Subcutaneous abdominal adipose tissue (tissue), 5 donors: ENCODE measurements around the gene RFTN1.

Source experiments
- H3K27ac ChIP-seq: one replicate; pipeline ENCODE4 v1.7.0; 2013; ENCODE audit warnings: low read depth, mild to moderate bottlenecking, inconsistent platforms, low read length, moderate library complexity
- H3K27me3 ChIP-seq, 5 donors: one replicate each; pipeline ENCODE4 v1.7.0; 2013; ENCODE audit warnings: low read length in 5 of 5, inconsistent platforms in 1 of 5; ENCODE audit not compliant: control insufficient read depth in 5 of 5, insufficient read depth in 4 of 5
- H3K36me3 ChIP-seq, 5 donors: one replicate each; pipeline ENCODE4 v1.7.0; 2013; ENCODE audit warnings: low read length in 5 of 5; ENCODE audit not compliant: control insufficient read depth in 5 of 5, insufficient read depth in 5 of 5
- H3K4me1 ChIP-seq, 5 donors: one replicate each; pipeline ENCODE4 v1.7.0; 2013; ENCODE audit warnings: low read length in 5 of 5, mild to moderate bottlenecking in 3 of 5, moderate library complexity in 1 of 5; ENCODE audit not compliant: control insufficient read depth in 5 of 5, insufficient read depth in 5 of 5
- H3K4me3 ChIP-seq, 5 donors: one replicate each; pipeline ENCODE4 v1.7.0; 2013; ENCODE audit warnings: low read length in 5 of 5, low read depth in 1 of 5
- H3K9ac ChIP-seq, 5 donors: one replicate each; pipeline ENCODE4 v1.7.0; 2013; ENCODE audit warnings: low read length in 5 of 5, mild to moderate bottlenecking in 4 of 5, moderate library complexity in 3 of 5
- H3K9me3 ChIP-seq, 5 donors: one replicate each; pipeline ENCODE4 v1.7.0; 2013; ENCODE audit warnings: low read length in 5 of 5; ENCODE audit not compliant: control insufficient read depth in 5 of 5
- donor health status: healthy.
- donor health status: healthy.
- donor health status: healthy.
- donor health status: healthy.
- donor health status: healthy.

Gene RFTN1

DNA sequence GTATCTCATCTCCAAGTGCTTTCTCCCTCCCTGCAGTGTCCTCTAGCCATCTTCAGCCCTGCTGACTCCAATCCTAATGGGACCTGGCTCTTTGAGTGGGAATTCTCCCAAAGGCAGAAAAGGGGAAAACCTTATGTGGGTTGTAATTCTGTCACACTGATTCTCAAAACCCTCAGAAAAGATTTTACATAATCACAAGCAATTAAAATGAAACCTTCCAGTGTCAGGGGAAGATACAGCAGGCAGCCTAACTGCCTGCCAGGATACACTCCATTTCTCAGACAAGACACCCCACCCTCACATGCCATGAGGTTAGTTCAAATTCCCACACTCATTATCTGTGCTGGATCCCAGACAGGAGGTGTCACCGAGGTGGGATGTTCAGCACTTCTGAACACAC is 121.4 kb downstream of the RFTN1 start:
- Histone ChIP-seq H3K27me3 (no peaks in the 10 kb centered on the region), H3K27ac (peak overlapping the region; percentile 32), H3K4me3 (no peak overlapping the region), H3K9me3 (no peaks in the 10 kb centered on the region), H3K36me3 (peaks cover 0 to 3% (median 0%) of the 10 kb centered on the region in 5 donors), H3K9ac (no peak overlapping the region), H3K4me1 (peaks cover 3 to 26% (median 18%) of the 10 kb centered on the region in 5 donors)

GRCh38 chr3:16390581-16390980 is 122.9 kb downstream of the RFTN1 start:
- Histone ChIP-seq H3K36me3 (peaks cover 0 to 3% (median 0%) of the 10 kb centered on the region in 5 donors), H3K27ac (no peak overlapping the region), H3K9me3 (no peaks in the 10 kb centered on the region), H3K9ac (no peak overlapping the region), H3K27me3 (no peaks in the 10 kb centered on the region), H3K4me3 (no peak overlapping the region), H3K4me1 (peaks cover 4 to 38% (median 28%) of the 10 kb centered on the region in 5 donors)

DNA sequence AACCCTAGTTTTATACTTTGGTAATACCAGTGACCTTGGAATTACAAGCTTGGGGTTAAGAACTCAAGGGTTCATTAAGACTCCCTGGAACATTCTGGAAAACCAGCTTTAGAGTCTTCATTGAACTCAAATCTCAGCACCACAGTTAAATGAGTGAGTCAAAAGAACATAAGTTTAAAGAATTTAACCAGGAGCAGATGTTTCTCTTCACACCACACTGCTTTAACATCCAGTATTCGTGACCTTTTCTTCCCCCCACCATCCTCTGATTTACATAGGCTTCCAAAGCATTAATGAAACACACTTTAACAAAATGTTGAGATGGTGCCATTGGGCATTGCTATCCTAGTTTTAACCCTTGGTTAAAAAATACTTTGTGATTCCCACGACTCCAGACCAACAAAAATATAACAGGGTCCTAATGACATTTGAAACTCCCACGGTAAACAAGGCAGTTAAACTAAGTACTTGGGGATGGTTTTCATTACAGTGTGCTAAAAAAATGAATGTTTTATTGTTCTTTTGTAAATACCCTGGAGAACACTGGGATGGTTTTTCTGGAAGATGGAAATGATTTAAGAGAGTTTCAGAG is 124.6 kb downstream of the RFTN1 start:
- Histone ChIP-seq H3K9me3 (no peaks in the 10 kb centered on the region), H3K4me1 (peaks cover 5 to 40% (median 30%) of the 10 kb centered on the region in 5 donors), H3K36me3 (peaks cover 0 to 4% (median 0%) of the 10 kb centered on the region in 5 donors), H3K9ac (no peak overlapping the region), H3K27me3 (no peaks in the 10 kb centered on the region), H3K4me3 (no peak overlapping the region), H3K27ac (peak overlapping the region; percentile 13)

DNA sequence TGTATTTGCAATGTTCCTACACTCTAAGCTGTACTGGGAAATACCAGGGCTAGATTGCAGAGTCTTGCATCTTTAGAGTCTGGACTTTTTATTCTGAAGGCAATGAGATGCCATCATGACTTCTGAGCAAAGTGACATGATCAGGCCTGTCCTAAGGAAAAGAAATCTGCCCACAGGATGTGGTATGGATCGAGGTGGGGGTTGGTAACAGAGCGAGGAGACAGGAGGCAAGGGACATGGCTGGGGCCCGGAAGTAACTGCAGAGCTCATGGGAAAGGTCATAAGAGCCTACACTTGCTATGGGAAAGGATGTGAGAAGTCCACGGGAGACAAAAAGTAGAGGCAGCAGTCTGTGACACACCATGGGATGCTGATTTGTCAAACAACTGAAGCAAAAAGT is 126.9 kb downstream of the RFTN1 start:
- H3K27me3 ChIP-seq: no peaks in the 10 kb centered on the region

DNA sequence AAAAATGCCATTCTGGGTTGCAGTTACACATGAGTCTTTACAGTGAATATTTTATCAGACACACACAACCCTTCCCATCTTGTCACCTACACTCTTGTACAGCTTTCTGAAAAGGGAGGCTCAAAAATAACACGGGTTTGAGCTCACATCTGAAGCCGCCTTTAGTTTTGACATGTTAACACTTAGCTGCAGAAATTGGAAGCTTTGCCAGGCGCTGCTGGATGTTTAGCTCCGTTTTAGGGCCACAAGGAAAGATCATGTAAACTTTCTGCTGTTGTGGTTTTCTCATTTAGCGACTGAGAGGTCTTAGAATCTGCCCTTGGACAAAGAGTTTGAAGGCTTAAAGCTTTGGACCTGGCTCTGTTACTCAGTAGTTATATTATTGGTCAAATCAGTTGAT is 128.3 kb downstream of the RFTN1 start:
- no peaks in the 10 kb centered on the region for H3K27me3 ChIP-seq
- H3K27ac ChIP-seq: no peak overlapping the region
- no peak overlapping the region for H3K9ac ChIP-seq
- peaks cover 5 to 35% (median 23%) of the 10 kb centered on the region in 5 donors for H3K4me1 ChIP-seq
- H3K4me3 ChIP-seq: no peak overlapping the region
- peaks cover 0 to 8% (median 4%) of the 10 kb centered on the region in 5 donors for H3K36me3 ChIP-seq
- H3K9me3 ChIP-seq: no peaks in the 10 kb centered on the region

More for the DNA sequence above, 126.9 kb downstream of the RFTN1 start:
- Histone ChIP-seq H3K4me1 (peaks cover 5 to 35% (median 23%) of the 10 kb centered on the region in 5 donors), H3K9me3 (no peaks in the 10 kb centered on the region), H3K9ac (no peak overlapping the region), H3K4me3 (no peak overlapping the region), H3K27ac (no peak overlapping the region), H3K36me3 (peaks cover 0 to 4% (median 0%) of the 10 kb centered on the region in 5 donors)

DNA sequence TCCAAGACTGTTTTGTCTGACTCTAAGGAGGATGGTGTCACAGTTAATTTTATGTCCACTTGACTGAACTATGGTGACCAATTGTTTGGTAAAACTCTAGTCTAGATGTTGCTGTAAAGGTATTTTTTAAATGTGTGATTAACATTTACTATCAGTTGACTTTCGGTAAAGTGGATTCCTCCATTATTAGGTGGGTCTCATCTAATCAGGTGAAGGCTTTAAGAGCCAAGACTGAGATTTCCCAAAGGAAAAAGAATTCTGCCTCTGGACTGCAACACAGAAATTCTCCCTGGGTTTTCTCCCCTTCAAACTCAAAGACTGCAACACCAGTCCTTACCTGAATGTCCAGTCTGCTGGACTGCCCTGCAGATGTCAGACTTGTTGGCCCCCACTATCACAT is 129.6 kb downstream of the RFTN1 start:
- peaks cover 2 to 34% (median 22%) of the 10 kb centered on the region in 5 donors for H3K4me1 ChIP-seq
- peaks cover 0 to 8% (median 6%) of the 10 kb centered on the region in 5 donors for H3K36me3 ChIP-seq
- no peak overlapping the region for H3K27ac ChIP-seq
- H3K9me3 ChIP-seq: no peaks in the 10 kb centered on the region
- no peak overlapping the region for H3K9ac ChIP-seq
- H3K27me3 ChIP-seq: no peaks in the 10 kb centered on the region
- no peak overlapping the region for H3K4me3 ChIP-seq

DNA sequence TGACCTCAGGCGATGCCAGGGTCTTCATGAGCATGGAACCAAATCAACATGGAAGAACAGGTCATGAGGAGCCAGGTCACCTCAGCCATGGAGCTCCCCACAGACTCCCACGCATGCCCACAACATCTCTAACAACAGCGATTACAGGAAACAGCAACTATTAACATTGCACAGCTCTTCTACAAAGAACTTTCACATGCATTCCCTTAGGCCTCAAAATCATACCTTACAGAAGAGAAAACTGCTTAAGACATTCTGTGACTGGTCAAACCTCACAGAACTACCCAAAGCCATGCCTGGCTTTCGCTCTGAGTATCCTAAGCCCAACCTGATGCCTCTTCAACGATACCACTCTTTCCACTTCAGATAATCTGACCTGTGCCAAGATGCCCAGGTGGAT is 130.7 kb downstream of the RFTN1 start:
- no peaks in the 10 kb centered on the region for H3K9me3 ChIP-seq
- no peak overlapping the region for H3K4me3 ChIP-seq
- H3K27ac ChIP-seq: no peak overlapping the region
- H3K27me3 ChIP-seq: no peaks in the 10 kb centered on the region
- H3K4me1 ChIP-seq: peaks cover 2 to 30% (median 17%) of the 10 kb centered on the region in 5 donors
- no peak overlapping the region for H3K9ac ChIP-seq
- peaks cover 2 to 11% (median 6%) of the 10 kb centered on the region in 5 donors for H3K36me3 ChIP-seq

- peaks cover 2 to 28% (median 16%) of the 10 kb centered on the region in 5 donors for H3K4me1 ChIP-seq
- H3K27me3 ChIP-seq: no peaks in the 10 kb centered on the region
- no peaks in the 10 kb centered on the region for H3K9me3 ChIP-seq
- no peak overlapping the region for H3K9ac ChIP-seq
- no peak overlapping the region for H3K4me3 ChIP-seq
- H3K27ac ChIP-seq: no peak overlapping the region
- H3K36me3 ChIP-seq: peaks cover 14 to 25% (median 16%) of the 10 kb centered on the region in 5 donors
Observed at GRCh38 chr3:16381426-16381825, 132.1 kb downstream of the RFTN1 start.

DNA sequence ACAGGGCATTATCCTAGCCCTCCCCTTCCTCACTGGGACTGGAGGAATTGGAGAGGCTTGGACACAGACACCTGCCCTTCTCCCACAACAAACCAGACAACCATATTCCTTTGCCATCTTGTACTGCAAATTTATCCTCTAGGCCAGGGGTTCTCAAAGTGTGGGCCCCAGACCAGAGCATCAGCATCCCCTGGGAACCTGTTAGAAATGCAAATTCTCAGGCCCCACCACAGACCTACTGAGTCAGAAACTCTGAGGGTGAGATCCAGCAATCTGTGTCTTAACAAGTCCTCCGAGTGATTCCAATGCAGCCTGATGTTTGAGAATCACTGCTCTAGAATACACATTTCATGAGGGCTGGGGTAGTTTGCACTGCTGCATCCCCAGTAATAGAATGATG is 133.1 kb downstream of the RFTN1 start:
- Histone ChIP-seq H3K27me3 (no peaks in the 10 kb centered on the region), H3K4me1 (peaks cover 2 to 27% (median 6%) of the 10 kb centered on the region in 5 donors), H3K36me3 (peaks cover 16 to 34% (median 26%) of the 10 kb centered on the region in 5 donors), H3K27ac (no peak overlapping the region), H3K9me3 (no peaks in the 10 kb centered on the region), H3K9ac (no peak overlapping the region), H3K4me3 (no peak overlapping the region)

DNA sequence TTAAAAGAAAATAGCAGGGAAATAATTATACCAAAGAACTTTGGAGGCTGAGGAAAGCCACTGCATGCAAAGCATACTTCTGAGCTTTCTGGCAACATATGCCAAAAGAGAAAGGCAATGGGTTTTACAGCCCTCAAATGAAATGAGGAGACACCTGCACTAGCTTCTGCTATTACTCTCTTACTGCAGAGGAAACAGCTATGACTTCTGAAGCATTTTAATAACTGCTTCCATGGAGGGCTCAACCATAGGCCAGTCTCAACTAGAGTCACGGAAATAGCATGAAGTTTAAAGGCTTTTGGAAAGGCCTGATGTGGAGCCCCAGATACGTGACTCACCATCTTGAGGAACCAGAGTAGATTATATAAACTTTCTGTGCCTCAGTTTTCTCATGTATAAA is 133.7 kb downstream of the RFTN1 start:
- Histone ChIP-seq H3K4me3 (no peak overlapping the region), H3K27ac (no peak overlapping the region), H3K9me3 (no peaks in the 10 kb centered on the region), H3K4me1 (peaks cover 0 to 27% (median 5%) of the 10 kb centered on the region in 5 donors), H3K27me3 (no peaks in the 10 kb centered on the region), H3K9ac (no peak overlapping the region), H3K36me3 (peaks cover 16 to 36% (median 32%) of the 10 kb centered on the region in 5 donors)
